Type B pancreatic cell (in vitro differentiated cells): Measurements from ENCODE around the gene NUTM2D. TPM values are rescaled to one million over a fixed set of nuclear protein-coding genes. Genes with fewer than 3 reads are reported as not detected.
"Not testable (repeated sequence)": the region's sequence is repeated elsewhere in the genome, so short reads cannot be mapped to it uniquely, and the experiment has no call there.

Experiments used
- DNase-seq: peaks from one replicate; pipeline ENCODE4 v3.0.0; 2021; ENCODE audit warnings: mixed read lengths; ENCODE audit not compliant: unreplicated experiment; ENCODE audit errors: extremely low spot score
- H3K27ac Mint-ChIP-seq: 2 replicates; pipeline ENCODE4 v1.8.0; 2021; ENCODE audit warnings: mild to moderate bottlenecking, mixed read lengths
- H3K27me3 Mint-ChIP-seq: 2 replicates; pipeline ENCODE4 v1.8.0; 2021; ENCODE audit warnings: mixed read lengths
- H3K36me3 Mint-ChIP-seq: 2 replicates; pipeline ENCODE4 v1.8.0; 2021; ENCODE audit warnings: mixed read lengths
- H3K4me1 Mint-ChIP-seq: one replicate; pipeline ENCODE4 v1.8.0; 2021; ENCODE audit warnings: mixed read lengths; ENCODE audit not compliant: unreplicated experiment
- H3K4me3 Mint-ChIP-seq: 2 replicates; pipeline ENCODE4 v1.8.0; 2021; ENCODE audit warnings: mild to moderate bottlenecking, mixed read lengths
- H3K9me3 Mint-ChIP-seq: 2 replicates; pipeline ENCODE4 v1.8.0; 2021; ENCODE audit warnings: mixed read lengths
- total RNA-seq: library from RNA; stranded (reverse); gene quantifications from 2 replicates; pipeline ENCODE4 v1.2.1, GENCODE V29; 2021; ENCODE audit warnings: low replicate concordance

NUTM2D gene
- total RNA-seq, 1 donor from 2014 or later, result 9.9 TPM

DNA sequence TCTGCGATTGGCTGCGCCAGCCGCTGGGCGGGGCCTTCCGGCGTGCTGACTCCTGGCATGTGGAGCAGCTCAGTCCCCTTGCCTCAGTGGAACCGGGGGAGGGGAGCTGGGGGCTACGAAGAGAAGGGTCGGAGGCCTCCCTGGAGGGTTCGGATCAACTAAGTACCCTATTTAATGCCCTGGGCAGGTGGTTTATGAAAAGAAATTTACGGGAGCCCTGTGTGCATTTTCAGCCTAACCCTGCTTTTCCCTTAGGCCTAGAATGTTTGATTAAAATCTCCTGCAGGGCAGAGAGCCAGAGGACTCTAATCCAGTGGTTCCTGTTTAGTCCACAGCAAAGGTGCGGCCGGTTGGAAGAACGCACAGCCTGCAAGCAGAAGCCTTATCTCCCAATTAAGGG, 33.8 kb downstream of the NUTM2D start:
- not testable (repeated sequence) for H3K36me3 Mint-ChIP-seq, DNase-seq, H3K4me1 Mint-ChIP-seq, H3K9me3 Mint-ChIP-seq, H3K4me3 Mint-ChIP-seq, H3K27ac Mint-ChIP-seq, H3K27me3 Mint-ChIP-seq

DNA sequence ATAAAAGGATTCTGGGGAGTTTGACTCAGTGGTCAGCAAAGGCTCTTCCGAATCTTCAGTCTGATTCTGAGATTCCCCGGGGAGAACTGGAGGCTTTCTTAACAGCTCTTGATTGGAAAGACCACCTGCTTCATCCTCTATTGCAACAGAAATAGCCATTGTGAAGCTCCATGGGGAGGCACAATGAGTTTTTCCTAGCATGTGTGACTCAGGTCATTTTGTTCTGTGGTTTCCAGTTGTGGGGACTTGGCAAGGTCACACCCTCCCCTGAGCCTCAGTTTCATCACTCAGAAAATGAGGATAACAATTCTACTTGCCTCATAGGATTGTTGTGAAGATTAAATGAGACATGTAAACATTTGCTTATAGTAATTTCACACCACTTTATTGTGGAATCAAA, 38.7 kb downstream of the NUTM2D start:
- not testable (repeated sequence) for H3K4me1 Mint-ChIP-seq, H3K36me3 Mint-ChIP-seq, H3K9me3 Mint-ChIP-seq, H3K27ac Mint-ChIP-seq, DNase-seq, H3K27me3 Mint-ChIP-seq, H3K4me3 Mint-ChIP-seq

DNA sequence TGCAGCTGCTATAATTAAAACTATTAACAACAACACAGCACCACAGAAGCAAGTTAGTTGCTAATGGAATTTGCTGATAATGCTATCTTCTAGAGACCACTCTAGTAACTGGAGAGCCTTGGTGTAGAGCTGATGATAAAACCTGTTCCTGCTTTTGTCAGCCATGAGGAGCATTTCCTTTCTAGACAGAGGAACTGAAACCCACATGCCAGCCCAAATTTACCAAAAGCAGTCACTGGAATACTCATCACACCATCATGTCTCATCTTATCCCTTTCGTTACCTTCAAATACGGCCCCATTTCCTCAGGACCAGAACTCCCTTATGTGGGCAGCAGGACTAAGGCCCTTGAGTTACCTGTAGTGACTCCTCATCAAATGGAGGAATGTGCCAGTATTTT, 40.9 kb downstream of the NUTM2D start:
- H3K36me3 Mint-ChIP-seq, H3K27me3 Mint-ChIP-seq, DNase-seq, H3K27ac Mint-ChIP-seq, H3K9me3 Mint-ChIP-seq, H3K4me3 Mint-ChIP-seq, H3K4me1 Mint-ChIP-seq: not testable (repeated sequence)

DNA sequence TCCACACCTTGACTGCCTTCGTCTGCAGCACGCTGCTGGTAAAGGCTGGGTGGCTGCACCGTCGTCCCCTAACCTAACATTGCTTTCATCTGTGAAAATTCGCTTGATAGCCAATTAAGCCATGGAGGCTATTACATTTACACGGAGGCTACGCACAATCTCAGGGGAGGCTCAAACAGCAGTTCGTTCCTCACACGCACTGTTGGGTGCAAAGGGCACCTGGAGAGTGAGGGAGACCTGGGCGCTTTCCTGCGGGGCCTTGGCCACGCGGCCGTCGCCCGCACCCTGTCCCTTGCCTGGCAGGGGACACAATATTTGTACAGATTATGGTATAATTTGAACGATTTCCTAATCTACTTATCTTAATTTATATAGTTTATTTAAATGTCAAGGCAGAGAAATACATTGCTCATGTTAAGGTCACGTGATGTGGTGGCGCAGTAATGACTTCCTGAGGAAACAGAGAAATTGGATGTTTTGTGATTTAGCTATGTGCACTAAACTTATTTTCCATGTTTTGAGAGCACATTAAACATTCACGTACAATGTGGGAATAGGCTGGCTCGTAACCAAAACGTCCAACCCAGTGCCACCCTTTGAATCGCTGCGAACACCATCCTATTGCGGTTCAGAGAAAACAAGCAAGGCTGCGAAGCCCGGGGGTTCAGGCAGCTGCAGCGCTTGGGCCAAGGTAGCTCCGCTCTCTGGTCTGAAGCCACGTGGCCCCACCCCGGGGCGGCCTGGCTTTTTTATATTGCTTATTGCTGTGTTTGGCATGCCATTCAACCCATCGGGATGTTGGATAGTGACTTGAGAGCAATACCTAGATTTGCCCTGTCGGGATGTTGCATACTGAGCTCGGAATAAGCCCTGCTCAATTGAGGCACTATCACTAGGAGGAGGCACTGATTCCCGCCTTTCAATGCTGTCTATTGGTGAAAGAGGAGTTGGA, 50.2 kb downstream of the NUTM2D start:
- H3K4me1 Mint-ChIP-seq, H3K4me3 Mint-ChIP-seq, DNase-seq, H3K9me3 Mint-ChIP-seq, H3K36me3 Mint-ChIP-seq, H3K27ac Mint-ChIP-seq: not testable (repeated sequence)
- peaks cover 14% of the 10 kb centered on the region for H3K27me3 Mint-ChIP-seq

DNA sequence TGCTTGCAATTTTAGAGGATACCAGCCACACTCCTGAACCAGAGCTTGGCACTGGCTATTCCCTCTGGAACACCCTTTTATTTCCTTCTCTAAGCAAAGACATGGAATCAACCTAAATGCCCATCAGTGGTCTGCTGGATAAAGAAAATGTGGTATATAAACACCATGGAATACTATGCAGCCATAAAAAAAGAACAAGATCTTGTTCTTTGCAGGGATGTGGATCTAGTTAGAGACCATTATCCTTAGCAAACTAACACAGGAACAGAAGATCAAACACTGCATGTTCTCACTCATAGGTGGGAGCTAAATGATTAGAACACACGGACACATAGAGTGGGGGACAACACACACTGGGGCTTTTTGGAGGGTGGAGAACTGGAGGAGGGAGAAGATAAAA, 56.4 kb downstream of the NUTM2D start:
- not testable (repeated sequence) for DNase-seq, H3K4me3 Mint-ChIP-seq, H3K36me3 Mint-ChIP-seq, H3K9me3 Mint-ChIP-seq, H3K4me1 Mint-ChIP-seq, H3K27me3 Mint-ChIP-seq, H3K27ac Mint-ChIP-seq

Other genes starting within 250 kb of the NUTM2D start
- 1.5 and 3.2 TPM in 2 replicates for gene NUTM2A, start 132.3 kb upstream of the NUTM2D start, total RNA-seq
- 18.1 and 23.4 TPM in 2 replicates for gene MINPP1, start 147.1 kb downstream of the NUTM2D start, total RNA-seq